Upper lobe of left lung (tissue), 4 donors: ENCODE results near the gene DGCR8.

Experiments
- POLR2AphosphoS5 ChIP-seq, 2 donors: sonication (generic); formaldehyde crosslinking; IDR thresholded peaks; one replicate each; pipeline ENCODE4 v1.5.1; 2017; ENCODE audit warnings: antibody characterized with exemption in 2 of 2
- TF ChIP-seq, protein P1 (sequence below), 6 experiments: fragments of 450-650 bp in 4 of 6; fragments of 200-600 bp in 2 of 6; sonication (generic) in 2 of 6; IDR thresholded peaks; one replicate each; pipeline ENCODE4 v1.5.1; 2016 to 2019; ENCODE audit warnings: antibody characterized with exemption in 6 of 6

- TF ChIP-seq, protein P1, sequence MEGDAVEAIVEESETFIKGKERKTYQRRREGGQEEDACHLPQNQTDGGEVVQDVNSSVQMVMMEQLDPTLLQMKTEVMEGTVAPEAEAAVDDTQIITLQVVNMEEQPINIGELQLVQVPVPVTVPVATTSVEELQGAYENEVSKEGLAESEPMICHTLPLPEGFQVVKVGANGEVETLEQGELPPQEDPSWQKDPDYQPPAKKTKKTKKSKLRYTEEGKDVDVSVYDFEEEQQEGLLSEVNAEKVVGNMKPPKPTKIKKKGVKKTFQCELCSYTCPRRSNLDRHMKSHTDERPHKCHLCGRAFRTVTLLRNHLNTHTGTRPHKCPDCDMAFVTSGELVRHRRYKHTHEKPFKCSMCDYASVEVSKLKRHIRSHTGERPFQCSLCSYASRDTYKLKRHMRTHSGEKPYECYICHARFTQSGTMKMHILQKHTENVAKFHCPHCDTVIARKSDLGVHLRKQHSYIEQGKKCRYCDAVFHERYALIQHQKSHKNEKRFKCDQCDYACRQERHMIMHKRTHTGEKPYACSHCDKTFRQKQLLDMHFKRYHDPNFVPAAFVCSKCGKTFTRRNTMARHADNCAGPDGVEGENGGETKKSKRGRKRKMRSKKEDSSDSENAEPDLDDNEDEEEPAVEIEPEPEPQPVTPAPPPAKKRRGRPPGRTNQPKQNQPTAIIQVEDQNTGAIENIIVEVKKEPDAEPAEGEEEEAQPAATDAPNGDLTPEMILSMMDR (IDR thresholded peaks at IDR 0.05) = no peak
- TF ChIP-seq POLR2AphosphoS5 (IDR thresholded peaks at IDR 0.05) = no peak
These were observed 35.8 kb downstream of the DGCR8 start, which contains the start of gene RANBP1 for GRCh38 chr22:20115691-20116375.
